Trophoblast cell (in vitro differentiated cells and primary cell): ENCODE data around the gene APOL3.
"Not testable (repeated sequence)": the region's sequence is repeated elsewhere in the genome, so short reads cannot be mapped to it uniquely, and the experiment has no call there.

Experiments
- DNase-seq, 2 donors: peaks; one replicate each; pipeline ENCODE4 v3.0.0-alpha.2; 2016
- H2AFZ ChIP-seq: 2 replicates; pipeline ENCODE4 v1.6.1; 2013; ENCODE audit warnings: low read length, moderate library complexity, mild to moderate bottlenecking; ENCODE audit not compliant: insufficient read depth, poor library complexity
- H2AK5ac ChIP-seq: 2 replicates; pipeline ENCODE4 v1.6.1; 2013; ENCODE audit warnings: mild to moderate bottlenecking, low read length
- H2BK120ac ChIP-seq: 2 replicates; pipeline ENCODE4 v1.6.1; 2013; ENCODE audit warnings: low read length, mild to moderate bottlenecking, moderate library complexity; ENCODE audit not compliant: insufficient read depth, poor library complexity
- H2BK12ac ChIP-seq: 2 replicates; pipeline ENCODE4 v1.6.1; 2013; ENCODE audit warnings: mild to moderate bottlenecking, low read length, moderate library complexity
- H2BK5ac ChIP-seq: 2 replicates; pipeline ENCODE4 v1.6.1; 2013; ENCODE audit warnings: low read length, low read depth, moderate library complexity, mild to moderate bottlenecking; ENCODE audit not compliant: poor library complexity
- H3K14ac ChIP-seq: 2 replicates; pipeline ENCODE4 v1.6.1; 2013; ENCODE audit warnings: mild to moderate bottlenecking, low read length
- H3K18ac ChIP-seq: 2 replicates; pipeline ENCODE4 v1.6.1; 2013; ENCODE audit warnings: mild to moderate bottlenecking, low read length
- H3K23ac ChIP-seq: 2 replicates; pipeline ENCODE4 v1.6.1; 2013; ENCODE audit warnings: low read length
- H3K27ac ChIP-seq: 2 replicates; pipeline ENCODE4 v1.5.1; 2013; ENCODE audit warnings: low read depth, mild to moderate bottlenecking, inconsistent platforms, low read length, moderate library complexity
- H3K27me3 ChIP-seq: 2 replicates; pipeline ENCODE4 v1.6.1; 2013; ENCODE audit warnings: inconsistent platforms, mild to moderate bottlenecking, low read length, moderate library complexity; ENCODE audit not compliant: insufficient read depth
- H3K36me3 ChIP-seq, 2 experiments: 1 replicate in 1 of 2; 2 replicates in 1 of 2; pipeline ENCODE4 v1.6.1; 2013; ENCODE audit warnings: low read length in 2 of 2, mild to moderate bottlenecking in 2 of 2, moderate library complexity in 1 of 2; ENCODE audit not compliant: insufficient read depth in 2 of 2, control insufficient read depth in 1 of 2
- H3K4ac ChIP-seq: 2 replicates; pipeline ENCODE4 v1.6.1; 2013; ENCODE audit warnings: low read depth, mild to moderate bottlenecking, low read length, moderate library complexity
- H3K4me1 ChIP-seq, 2 experiments: 1 replicate in 1 of 2; 2 replicates in 1 of 2; pipeline ENCODE4 v1.6.1; 2013; ENCODE audit warnings: low read length in 2 of 2, mild to moderate bottlenecking in 2 of 2, moderate library complexity in 1 of 2; ENCODE audit not compliant: insufficient read depth in 2 of 2, control insufficient read depth in 1 of 2
- H3K4me2 ChIP-seq: 2 replicates; pipeline ENCODE4 v1.6.1; 2013; ENCODE audit warnings: inconsistent platforms, mild to moderate bottlenecking, low read length, moderate library complexity
- H3K4me3 ChIP-seq: 2 replicates; pipeline ENCODE4 v1.5.1; 2013; ENCODE audit warnings: mild to moderate bottlenecking, low read depth, low read length, inconsistent platforms
- H3K79me1 ChIP-seq: one replicate; pipeline ENCODE4 v1.6.1; 2013; ENCODE audit warnings: low read length
- H3K79me2 ChIP-seq: 2 replicates; pipeline ENCODE4 v1.6.1; 2013; ENCODE audit warnings: low read length, mild to moderate bottlenecking; ENCODE audit not compliant: control insufficient read depth, insufficient read depth, poor library complexity
- H3K9ac ChIP-seq: 2 replicates; pipeline ENCODE4 v1.6.1; 2013; ENCODE audit warnings: mild to moderate bottlenecking, low read length
- H3K9me3 ChIP-seq: 2 replicates; pipeline ENCODE4 v1.6.1; 2013; ENCODE audit warnings: low read depth, mild to moderate bottlenecking, control low read depth, inconsistent platforms, low read length; ENCODE audit not compliant: insufficient read depth
- H4K12ac ChIP-seq: 2 replicates; pipeline ENCODE4 v1.6.1; 2013; ENCODE audit warnings: low read depth, mild to moderate bottlenecking, low read length, moderate library complexity
- H4K8ac ChIP-seq: 2 replicates; pipeline ENCODE4 v1.6.1; 2013; ENCODE audit warnings: low read depth, mild to moderate bottlenecking, low read length, moderate library complexity
- H4K91ac ChIP-seq: one replicate; pipeline ENCODE4 v1.6.1; 2013; ENCODE audit warnings: low read depth, mild to moderate bottlenecking, low read length, moderate library complexity
- WGBS: extraction: QIAGEN DNeasy Blood & Tissue Kit; methylation state at CpG from one replicate; pipeline ENCODE4 v1.1.7; 2013; ENCODE audit warnings: missing lambda C conversion rate; ENCODE audit not compliant: insufficient read length, insufficient coverage; ENCODE audit errors: extremely low coverage; 5-methylcytosine and 5-hydroxymethylcytosine counted together

APOL3 gene

GRCh38 chr22:36124666-36125065 is 35.9 kb downstream of the APOL3 start:
- Histone ChIP-seq H2BK5ac (no peak overlapping the region), H4K8ac (no peak overlapping the region)
- no CpG with 5 or more reads among the region's 11 CpGs for WGBS

GRCh38 chr22:36123673-36124630 is 36.6 kb downstream of the APOL3 start:
- Histone ChIP-seq H3K79me2 (no peaks in the 10 kb centered on the region), H3K9ac (no peak overlapping the region), H3K4me3 (no peak overlapping the region), H3K27ac (peak overlapping the region; percentile 62), H2BK120ac (peak overlapping the region; percentile 33), H2AK5ac (no peak overlapping the region), H3K27me3 (no peaks in the 10 kb centered on the region), H3K4ac (no peak overlapping the region), H3K4me2 (peak overlapping the region; percentile 39), H4K8ac (peak overlapping the region; percentile 73), H4K91ac (peak overlapping the region; percentile 48), H3K4me1 (peaks cover 0 to 5% of the 10 kb centered on the region in 2 experiments), H4K12ac (peak overlapping the region; percentile 19), H2BK12ac (no peak overlapping the region), H3K14ac (no peak overlapping the region), H3K79me1 (peaks cover 7% of the 10 kb centered on the region), H3K36me3 (no peaks in the 10 kb centered on the region), H3K9me3 (no peaks in the 10 kb centered on the region), H3K23ac (no peak overlapping the region), H3K18ac (no peak overlapping the region), H2BK5ac (no peak overlapping the region), H2AFZ (peak overlapping the region; percentile 38)
- DNase-seq, result peak; percentile 99
- no CpG with 5 or more reads among the region's 50 CpGs for WGBS

More at GRCh38 chr22:36124666-36125065, 35.9 kb downstream of the APOL3 start:
- Histone ChIP-seq H3K18ac (no peak overlapping the region), H3K14ac (no peak overlapping the region), H3K36me3 (no peaks in the 10 kb centered on the region), H3K23ac (no peak overlapping the region), H4K12ac (no peak overlapping the region), H3K9me3 (no peaks in the 10 kb centered on the region), H2BK120ac (no peak overlapping the region), H3K4ac (no peak overlapping the region), H3K79me2 (no peaks in the 10 kb centered on the region), H2AFZ (no peak overlapping the region), H2AK5ac (no peak overlapping the region), H3K27me3 (no peaks in the 10 kb centered on the region), H3K27ac (no peak overlapping the region), H3K4me3 (no peak overlapping the region), H4K91ac (no peak overlapping the region), H3K4me2 (no peak overlapping the region), H2BK12ac (no peak overlapping the region), H3K4me1 (peaks cover 0 to 5% of the 10 kb centered on the region in 2 experiments), H3K79me1 (peaks cover 7% of the 10 kb centered on the region), H3K9ac (no peak overlapping the region)
- no peak for DNase-seq

GRCh38 chr22:36120621-36121351 is 39.8 kb downstream of the APOL3 start:
- H3K27ac ChIP-seq, H3K79me1 ChIP-seq, H4K8ac ChIP-seq, H3K18ac ChIP-seq, DNase-seq, H3K4ac ChIP-seq, H3K14ac ChIP-seq, H4K12ac ChIP-seq, H2BK5ac ChIP-seq, H3K79me2 ChIP-seq, H3K27me3 ChIP-seq, H2AFZ ChIP-seq, H3K9me3 ChIP-seq, H4K91ac ChIP-seq, H3K9ac ChIP-seq, H2BK12ac ChIP-seq, H3K4me3 ChIP-seq, H3K4me2 ChIP-seq, H3K4me1 ChIP-seq, H3K23ac ChIP-seq, H2BK120ac ChIP-seq, H3K36me3 ChIP-seq, H2AK5ac ChIP-seq: not testable (repeated sequence)
- WGBS, result no CpG with 5 or more reads among the region's 6 CpGs

- Histone ChIP-seq H2BK120ac (no peak overlapping the region), H3K27ac (no peak overlapping the region), H3K18ac (no peak overlapping the region), H3K4me3 (no peak overlapping the region), H3K9me3 (peaks cover 2% of the 10 kb centered on the region), H2AK5ac (no peak overlapping the region), H3K79me1 (no peaks in the 10 kb centered on the region), H3K14ac (no peak overlapping the region), H3K4me2 (no peak overlapping the region), H4K12ac (no peak overlapping the region), H3K4ac (no peak overlapping the region), H3K9ac (no peak overlapping the region), H3K36me3 (no peaks in the 10 kb centered on the region), H3K79me2 (no peaks in the 10 kb centered on the region), H2AFZ (no peak overlapping the region), H3K4me1 (no peaks in the 10 kb centered on the region), H2BK5ac (no peak overlapping the region), H3K27me3 (no peaks in the 10 kb centered on the region), H3K23ac (no peak overlapping the region), H4K8ac (no peak overlapping the region), H4K91ac (no peak overlapping the region), H2BK12ac (no peak overlapping the region)
- no peak for DNase-seq
- no CpG with 5 or more reads among the region's 9 CpGs for WGBS
These were observed 43.5 kb downstream of the APOL3 start for GRCh38 chr22:36117053-36117554.
